ACC112 (cell line): Measurements from ENCODE around the gene KRTAP10-8.
"Not testable (repeated sequence)": the region's sequence is repeated elsewhere in the genome, so short reads cannot be mapped to it uniquely, and the experiment has no call there.

Experiments used
- H2AFZ ChIP-seq: fragments of 200-600 bp; sonication (generic); one replicate; pipeline ENCODE4 v1.6.0; 2017; ENCODE audit warnings: antibody characterized with exemption, low read length; ENCODE audit not compliant: unreplicated experiment
- H3K27ac ChIP-seq: fragments of 200-600 bp; sonication (generic); 2 replicates; pipeline ENCODE4 v1.5.1; 2014; ENCODE audit warnings: low read depth, mild to moderate bottlenecking, antibody characterized with exemption, low read length, moderate library complexity
- H3K27me3 ChIP-seq: fragments of 200-600 bp; sonication (generic); 2 replicates; pipeline ENCODE4 v1.6.1; 2014; ENCODE audit warnings: mild to moderate bottlenecking, antibody characterized with exemption, low read length, moderate library complexity, mixed read lengths; ENCODE audit not compliant: insufficient read depth
- H3K36me3 ChIP-seq: fragments of 200-600 bp; sonication (generic); 2 replicates; pipeline ENCODE4 v1.6.1; 2016; ENCODE audit warnings: mild to moderate bottlenecking, antibody characterized with exemption, low read length, moderate library complexity, mixed read lengths; ENCODE audit not compliant: insufficient read depth
- H3K4me1 ChIP-seq: fragments of 200-600 bp; sonication (generic); one replicate; pipeline ENCODE4 v1.6.1; 2016; ENCODE audit warnings: low read length, mixed read lengths; ENCODE audit not compliant: insufficient read depth, unreplicated experiment, control insufficient read depth
- H3K4me3 ChIP-seq: fragments of 200-600 bp; sonication (generic); 2 replicates; pipeline ENCODE4 v1.5.1; 2014; ENCODE audit warnings: mild to moderate bottlenecking, low read depth, low read length
- H3K79me2 ChIP-seq: fragments of 200-600 bp; sonication (generic); one replicate; pipeline ENCODE4 v1.6.0; 2016; ENCODE audit warnings: low read length; ENCODE audit not compliant: control insufficient read depth, unreplicated experiment, insufficient read depth

KRTAP10-8 gene

DNA sequence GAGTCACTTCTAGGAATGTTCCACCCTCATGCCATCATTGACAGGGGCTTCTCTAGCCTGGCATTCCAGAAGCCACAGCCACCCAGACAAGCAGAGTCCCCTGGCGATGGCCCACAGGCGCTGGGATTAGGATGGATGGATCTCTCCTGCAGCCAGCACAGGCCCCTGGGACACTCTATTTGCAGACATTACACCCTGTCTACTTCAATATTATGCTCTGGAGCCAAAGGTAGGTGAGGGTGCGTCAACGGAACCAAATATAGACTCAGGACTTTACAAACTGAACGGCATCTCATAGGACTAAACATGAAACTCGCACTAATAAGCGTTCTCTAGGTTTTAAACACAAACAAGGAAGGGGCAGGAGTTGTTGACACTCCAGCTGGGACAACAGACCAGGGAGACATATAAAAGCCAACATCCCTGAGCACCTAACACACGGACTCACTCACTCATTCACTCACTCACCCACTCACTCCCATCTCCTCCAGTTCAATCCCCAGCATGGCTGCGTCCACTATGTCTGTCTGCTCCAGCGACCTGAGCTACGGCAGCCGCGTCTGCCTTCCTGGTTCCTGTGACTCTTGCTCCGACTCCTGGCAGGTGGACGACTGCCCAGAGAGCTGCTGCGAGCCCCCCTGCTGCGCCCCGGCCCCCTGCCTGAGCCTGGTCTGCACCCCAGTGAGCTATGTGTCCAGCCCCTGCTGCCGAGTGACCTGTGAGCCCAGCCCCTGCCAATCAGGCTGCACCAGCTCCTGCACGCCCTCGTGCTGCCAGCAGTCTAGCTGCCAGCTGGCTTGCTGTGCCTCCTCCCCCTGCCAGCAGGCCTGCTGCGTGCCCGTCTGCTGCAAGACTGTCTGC is 11.5 kb upstream of the KRTAP10-8 start, which contains the start of gene KRTAP10-7:
Gene KRTAP10-7, plus strand, starts transcription at position 480 of the 861 bp plus-strand sequence. Its CDS starts 25 bp downstream, at position 505.
- H3K27ac ChIP-seq, H3K4me3 ChIP-seq, H3K4me1 ChIP-seq, H2AFZ ChIP-seq, H3K36me3 ChIP-seq, H3K79me2 ChIP-seq: not testable (repeated sequence)
- peaks cover 78% of the 10 kb centered on the region for H3K27me3 ChIP-seq

DNA sequence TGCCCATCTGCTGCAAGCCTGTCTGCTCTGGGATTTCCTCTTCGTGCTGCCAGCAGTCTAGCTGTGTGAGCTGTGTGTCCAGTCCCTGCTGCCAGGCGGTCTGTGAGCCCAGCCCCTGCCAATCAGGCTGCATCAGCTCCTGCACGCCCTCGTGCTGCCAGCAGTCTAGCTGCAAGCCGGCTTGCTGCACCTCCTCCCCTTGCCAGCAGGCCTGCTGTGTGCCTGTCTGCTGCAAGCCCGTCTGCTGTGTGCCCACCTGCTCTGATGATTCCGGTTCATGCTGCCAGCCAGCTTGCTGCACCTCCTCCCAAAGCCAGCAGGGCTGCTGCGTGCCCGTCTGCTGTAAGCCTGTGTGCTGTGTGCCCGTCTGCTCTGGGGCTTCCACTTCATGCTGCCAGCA is 10.8 kb upstream of the KRTAP10-8 start:
- H3K36me3 ChIP-seq, H3K4me3 ChIP-seq, H3K79me2 ChIP-seq, H3K27ac ChIP-seq, H2AFZ ChIP-seq, H3K4me1 ChIP-seq: not testable (repeated sequence)
- H3K27me3 ChIP-seq, result peaks cover 76% of the 10 kb centered on the region

- Histone ChIP-seq H3K27me3 (peaks cover 75% of the 10 kb centered on the region), H3K79me2 (no peaks in the 10 kb centered on the region), H2AFZ (no peak overlapping the region), H3K27ac (no peak overlapping the region), H3K4me3 (no peak overlapping the region), H3K4me1 (no peaks in the 10 kb centered on the region), H3K36me3 (no peaks in the 10 kb centered on the region)
Measured at GRCh38 chr21:44601596-44602462, 10.1 kb upstream of the KRTAP10-8 start.

- Histone ChIP-seq H3K79me2 (no peaks in the 10 kb centered on the region), H3K4me1 (no peaks in the 10 kb centered on the region), H3K4me3 (no peak overlapping the region), H2AFZ (no peak overlapping the region), H3K36me3 (no peaks in the 10 kb centered on the region), H3K27ac (no peak overlapping the region), H3K27me3 (peaks cover 71% of the 10 kb centered on the region)
Measured at GRCh38 chr21:44602463-44602850, 9.4 kb upstream of the KRTAP10-8 start.

- no peaks in the 10 kb centered on the region for H3K79me2 ChIP-seq
- H3K4me1 ChIP-seq, result no peaks in the 10 kb centered on the region
- H2AFZ ChIP-seq, result no peak overlapping the region
- peaks cover 62% of the 10 kb centered on the region for H3K27me3 ChIP-seq
- no peaks in the 10 kb centered on the region for H3K36me3 ChIP-seq
- H3K4me3 ChIP-seq, result no peak overlapping the region
- H3K27ac ChIP-seq, result no peak overlapping the region
Measured at GRCh38 chr21:44603109-44603875, 8.6 kb upstream of the KRTAP10-8 start.

DNA sequence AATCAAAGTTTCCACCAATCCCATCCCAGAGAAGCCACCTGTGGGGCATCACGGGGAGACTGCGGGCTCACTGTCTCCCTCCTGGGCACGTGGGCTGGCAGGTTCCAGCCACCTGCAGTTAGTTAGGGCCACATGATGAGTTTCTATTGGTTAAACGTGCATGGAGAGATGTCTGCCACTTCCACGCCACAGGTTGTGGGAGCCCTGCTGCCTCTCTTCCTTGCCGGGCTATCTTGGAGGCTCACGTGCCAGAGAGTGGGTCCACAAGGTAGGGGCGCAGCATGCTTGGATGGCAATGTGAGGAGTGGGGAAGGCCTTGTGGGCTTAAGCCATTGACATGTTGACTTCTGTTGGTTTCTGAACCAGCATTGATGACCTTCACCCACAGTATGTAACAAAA is 8.0 kb upstream of the KRTAP10-8 start:
- Histone ChIP-seq H3K27me3 (peaks cover 56% of the 10 kb centered on the region), H3K4me1 (no peaks in the 10 kb centered on the region), H3K4me3 (no peak overlapping the region), H2AFZ (no peak overlapping the region), H3K36me3 (no peaks in the 10 kb centered on the region), H3K79me2 (no peaks in the 10 kb centered on the region), H3K27ac (no peak overlapping the region)

GRCh38 chr21:44606495-44606894 is 5.4 kb upstream of the KRTAP10-8 start:
- no peak overlapping the region for H3K27ac ChIP-seq
- no peak overlapping the region for H3K4me3 ChIP-seq
- H3K79me2 ChIP-seq, result no peaks in the 10 kb centered on the region
- H3K27me3 ChIP-seq, result peaks cover 36% of the 10 kb centered on the region
- H2AFZ ChIP-seq, result no peak overlapping the region
- H3K36me3 ChIP-seq, result no peaks in the 10 kb centered on the region
- H3K4me1 ChIP-seq, result no peaks in the 10 kb centered on the region

DNA sequence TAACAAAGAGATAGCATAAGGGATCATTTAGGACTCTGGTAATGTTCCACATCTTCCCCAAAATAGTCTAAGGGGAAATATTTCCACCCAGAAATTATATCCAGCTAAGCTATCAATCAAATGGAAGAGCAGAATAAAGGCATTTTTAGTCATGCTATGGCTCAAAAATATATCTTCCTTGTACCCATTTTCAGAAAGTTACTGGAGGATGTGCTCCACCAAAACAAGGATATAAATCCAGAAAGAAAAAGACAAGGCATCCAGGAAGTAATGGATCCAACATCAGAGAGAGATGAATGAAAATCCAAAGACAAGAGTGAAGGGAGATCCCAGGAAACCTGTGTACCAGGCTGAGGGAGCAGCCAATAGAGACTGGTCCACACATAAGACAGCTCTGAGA is 2.7 kb upstream of the KRTAP10-8 start:
- Histone ChIP-seq H3K79me2 (no peaks in the 10 kb centered on the region), H3K27me3 (peaks cover 24% of the 10 kb centered on the region), H3K36me3 (no peaks in the 10 kb centered on the region), H3K27ac (no peak overlapping the region), H3K4me3 (no peak overlapping the region), H2AFZ (no peak overlapping the region), H3K4me1 (no peaks in the 10 kb centered on the region)

DNA sequence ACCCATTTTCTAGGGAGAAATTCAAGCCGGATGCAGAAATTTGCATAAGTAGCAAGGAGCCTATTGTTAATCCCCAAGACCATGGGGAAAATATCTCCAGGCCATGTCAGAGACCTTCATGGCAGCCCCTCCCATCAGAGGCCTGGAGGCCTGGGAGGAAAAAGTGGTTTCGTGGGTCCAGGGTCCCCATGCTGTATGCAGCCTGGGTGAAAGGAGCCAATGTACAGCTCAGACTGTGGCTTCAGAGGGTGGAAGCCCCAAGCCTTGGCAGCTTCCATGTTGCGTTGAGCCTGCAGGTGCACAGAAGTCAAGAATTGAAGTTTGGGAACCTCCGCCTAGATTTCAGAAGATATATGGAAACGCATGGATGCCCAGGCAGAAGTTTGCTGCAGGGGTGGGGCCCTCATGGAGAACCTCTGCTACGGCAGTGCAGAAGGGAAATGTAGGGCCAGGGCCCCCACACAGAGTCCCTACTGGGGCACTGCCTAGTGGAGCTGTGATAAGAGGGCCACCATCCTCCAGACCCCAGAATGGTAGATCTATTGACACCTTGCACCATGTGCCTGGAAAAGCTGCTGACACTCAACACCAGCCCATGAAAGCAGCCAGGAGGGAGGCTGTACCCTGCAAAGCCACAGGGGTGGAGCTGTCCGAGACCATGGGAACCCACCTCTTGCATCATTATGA is 1.6 kb upstream of the KRTAP10-8 start:
- not testable (repeated sequence) for H2AFZ ChIP-seq, H3K4me1 ChIP-seq, H3K36me3 ChIP-seq, H3K4me3 ChIP-seq, H3K79me2 ChIP-seq, H3K27ac ChIP-seq
- H3K27me3 ChIP-seq, result peaks cover 17% of the 10 kb centered on the region; the same call in 1 of the 2 replicates

GRCh38 chr21:44611551-44611950 is 328 bp upstream of the KRTAP10-8 start:
- Histone ChIP-seq H3K79me2 (no peaks in the 10 kb centered on the region), H3K4me3 (no peak overlapping the region), H3K27me3 (peaks cover 13% of the 10 kb centered on the region; the same call in 1 of the 2 replicates), H3K27ac (no peak overlapping the region), H3K36me3 (no peaks in the 10 kb centered on the region), H3K4me1 (no peaks in the 10 kb centered on the region), H2AFZ (no peak overlapping the region)
